ENCODE data around the gene PUM1.
"Not testable (repeated sequence)": the region's sequence is repeated elsewhere in the genome, so short reads cannot be mapped to it uniquely, and the experiment has no call there.

PUM1 gene

GRCh38 chr1:31062867-31063380, 2.6 kb downstream of the PUM1 start:
- no peak overlapping the region for H3K27ac ChIP-seq
- TF ChIP-seq ZFX (IDR thresholded peaks at IDR 0.05) (no peak), CTCF (conservative IDR thresholded peaks at IDR 0.05) (no peak)

GRCh38 chr1:31062162-31062866, 3.2 kb downstream of the PUM1 start:
- H3K27ac ChIP-seq: peak overlapping the region; percentile 43

DNA sequence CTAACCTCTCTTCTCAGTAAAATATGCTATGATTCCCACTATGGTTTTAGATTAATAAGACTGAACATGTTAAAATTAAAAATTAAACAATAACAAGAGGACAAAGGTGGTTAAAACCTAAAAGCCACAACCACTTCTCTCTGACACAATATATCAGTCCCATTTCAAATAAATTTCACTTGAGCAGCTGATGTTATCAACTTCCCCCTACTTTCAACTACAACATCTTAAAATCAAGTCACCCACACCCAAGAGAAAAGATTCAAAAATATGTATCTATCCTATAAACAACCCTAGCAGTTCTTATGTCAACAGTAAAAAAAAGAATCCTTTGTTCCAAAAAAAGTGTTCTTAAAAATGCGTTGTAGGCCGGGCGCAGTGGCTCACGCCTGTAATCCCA, 7.5 kb downstream of the PUM1 start:
- no peak overlapping the region for H3K27ac ChIP-seq
- TF ChIP-seq CTCF (conservative IDR thresholded peaks at IDR 0.05) (no peak), ZFX (IDR thresholded peaks at IDR 0.05) (no peak)

GRCh38 chr1:31055953-31056352, 9.6 kb downstream of the PUM1 start:
- H3K27ac ChIP-seq: no peak overlapping the region
- TF ChIP-seq CTCF (conservative IDR thresholded peaks at IDR 0.05) (no peak), ZFX (IDR thresholded peaks at IDR 0.05) (no peak)

DNA sequence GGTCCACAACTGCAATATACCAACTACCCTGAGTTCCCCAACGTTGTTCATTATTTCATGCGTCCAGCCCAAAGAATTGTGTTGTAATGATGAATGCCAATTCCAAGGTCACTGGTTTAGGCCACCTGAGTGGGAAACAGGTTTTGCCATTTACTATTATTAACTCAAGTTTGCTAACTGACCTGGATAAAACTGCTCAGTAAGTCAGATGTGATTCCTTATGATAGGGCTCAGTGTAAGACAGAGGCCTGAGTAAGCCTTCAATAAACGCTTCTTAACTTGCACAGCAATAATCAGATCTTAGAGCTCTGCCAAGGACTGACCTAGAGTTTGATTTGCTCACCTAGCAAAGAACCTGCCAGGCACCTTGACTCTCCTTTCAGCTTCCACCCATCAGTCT, 10.0 kb downstream of the PUM1 start:
- H3K27ac ChIP-seq: no peak overlapping the region
- TF ChIP-seq CTCF (conservative IDR thresholded peaks at IDR 0.05): no peak
- TF ChIP-seq ZFX (IDR thresholded peaks at IDR 0.05): no peak

DNA sequence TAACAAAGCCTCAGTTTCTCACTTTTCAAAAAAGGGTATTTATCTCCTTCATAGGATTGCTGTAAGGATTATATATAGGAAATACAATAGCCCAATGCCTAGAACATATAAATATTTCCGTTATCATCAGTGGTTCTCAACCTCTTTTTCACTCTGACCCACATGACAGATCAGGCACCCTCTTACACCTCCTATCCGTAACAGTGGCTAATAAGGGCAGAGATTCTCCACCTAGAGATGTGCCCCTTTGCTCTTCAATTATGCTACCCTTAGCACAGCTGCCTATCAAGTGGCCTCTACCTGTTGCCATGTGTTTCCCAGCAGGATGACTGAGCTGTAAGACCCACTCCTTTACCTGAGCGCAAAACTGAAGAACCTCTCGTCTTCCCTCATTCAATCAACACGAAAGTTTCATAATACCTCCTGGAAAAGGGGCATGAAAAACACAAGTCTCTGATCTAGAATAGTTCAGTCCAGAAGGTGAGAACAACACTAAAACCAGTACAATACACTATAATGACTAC, 10.5 kb downstream of the PUM1 start:
- TF ChIP-seq CTCF (conservative IDR thresholded peaks at IDR 0.05) (no peak), ZFX (IDR thresholded peaks at IDR 0.05) (no peak)
- no peak overlapping the region for H3K27ac ChIP-seq

DNA sequence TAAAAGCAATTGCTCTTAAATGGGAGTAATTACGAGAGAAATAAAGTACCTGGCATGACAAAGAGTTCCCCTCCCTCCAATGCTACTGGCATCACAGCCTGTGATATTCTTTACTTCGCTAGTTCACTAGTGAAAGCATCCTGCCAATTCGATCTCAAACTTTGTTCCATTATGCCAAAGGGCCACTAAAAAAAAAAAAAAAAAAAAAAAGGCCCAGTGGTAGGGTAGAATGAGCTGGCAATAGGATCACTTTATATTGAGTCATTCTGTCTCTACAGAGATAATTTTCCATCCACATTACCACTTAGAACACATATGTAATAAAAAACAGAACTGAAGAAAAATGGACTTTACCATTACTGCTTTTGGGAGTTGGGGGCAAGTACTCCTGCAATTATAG, 11.2 kb downstream of the PUM1 start:
- no peak overlapping the region for H3K27ac ChIP-seq
- TF ChIP-seq CTCF (conservative IDR thresholded peaks at IDR 0.05): no peak
- TF ChIP-seq ZFX (IDR thresholded peaks at IDR 0.05): no peak

DNA sequence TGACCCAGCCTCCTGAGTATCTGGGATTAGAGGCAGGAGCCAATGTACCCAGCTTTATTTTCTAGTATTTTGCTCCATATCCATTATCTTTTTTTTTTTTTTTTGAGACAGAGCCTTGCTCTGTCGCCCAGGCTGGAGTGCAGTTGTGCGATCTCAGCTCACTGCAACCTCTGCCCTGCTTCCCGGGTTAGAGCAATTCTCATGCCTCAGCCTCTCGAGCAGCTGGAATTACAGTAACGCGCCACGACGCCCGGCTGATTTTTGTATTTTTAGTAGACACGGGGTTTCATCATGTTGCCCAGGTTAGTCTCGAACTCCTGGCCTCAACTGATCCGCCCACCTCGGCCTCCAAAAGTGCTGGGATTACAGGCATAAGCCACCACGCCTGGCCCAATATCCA, 12.9 kb downstream of the PUM1 start:
- not testable (repeated sequence) for H3K27ac ChIP-seq
